ENCODE measurements around the gene MCEMP1.

MCEMP1 gene

GRCh38 chr19:7704280-7705060 is 27.6 kb downstream of the MCEMP1 start:
- H3K4me2 ChIP-seq: peak overlapping the region in 10 of 11 experiments; percentile 78 to 91 (median 88); a peak in 18 of 22 replicates
- H3K9me3 ChIP-seq (replicated peaks in 1 of 11): no peaks in the 10 kb centered on the region
- no peaks in the 10 kb centered on the region for H4K20me1 ChIP-seq
- peaks cover 66 to 97% (median 84%) of the 10 kb centered on the region in 10 experiments for H3K4me1 ChIP-seq
- peak overlapping the region in 9 of 11 experiments; percentile 76 to 90 (median 85); a peak in 17 of 22 replicates for H3K27ac ChIP-seq
- H3K9ac ChIP-seq: peak overlapping the region in 7 of 11 experiments; percentile 8 to 77 (median 70); a peak in 7 of 22 replicates
- H3K4me3 ChIP-seq: no peak overlapping the region
- no peaks in the 10 kb centered on the region for H3K36me3 ChIP-seq
- no peaks in the 10 kb centered on the region for H3K27me3 ChIP-seq
- TF ChIP-seq Cebpa-rat (IDR thresholded peaks at IDR 0.05): no peak

DNA sequence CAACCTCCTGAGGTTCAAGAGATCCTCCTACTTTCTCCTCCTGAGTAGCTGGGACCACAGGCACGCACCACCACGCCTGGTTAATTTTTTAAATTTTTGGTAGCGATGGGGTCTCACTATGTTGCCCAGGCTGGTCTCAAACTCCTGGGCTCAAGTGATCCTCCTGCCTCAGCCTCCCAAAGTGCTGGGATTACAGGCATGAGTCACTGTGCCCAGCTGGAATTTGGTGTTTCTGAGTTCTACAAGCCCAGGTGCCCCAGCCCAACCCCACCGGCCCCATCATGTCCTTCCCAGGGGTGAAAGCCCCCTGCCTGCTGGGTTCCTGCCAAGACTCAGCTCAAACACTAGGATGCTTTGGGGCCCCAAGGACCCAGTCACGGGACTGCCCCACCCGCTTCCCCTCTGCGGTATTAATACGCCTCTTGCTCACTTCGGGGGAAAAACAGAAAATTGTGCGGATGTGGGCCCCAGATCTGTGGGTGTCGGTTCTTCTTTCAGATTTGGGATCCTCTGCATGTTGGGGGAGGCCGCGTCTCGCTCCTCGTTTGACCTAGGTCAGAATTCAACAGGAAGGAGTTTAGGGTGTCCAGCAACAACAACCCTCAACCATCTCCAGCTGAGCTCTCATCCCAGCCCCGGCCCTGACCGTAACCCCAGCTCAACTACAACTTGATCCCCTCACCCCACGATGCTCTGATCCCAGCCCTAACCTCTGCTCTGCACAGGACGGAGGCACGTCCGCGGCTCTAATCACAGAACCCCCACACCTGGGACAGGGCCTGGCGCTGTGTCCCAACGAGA is 28.7 kb downstream of the MCEMP1 start:
- TF ChIP-seq Cebpa-rat (IDR thresholded peaks at IDR 0.05): no peak
- H3K36me3 ChIP-seq: no peaks in the 10 kb centered on the region
- H3K9ac ChIP-seq: peak overlapping the region; percentile 34 to 77 (median 70); a peak in 21 of 22 replicates
- H3K9me3 ChIP-seq (replicated peaks in 1 of 11): no peaks in the 10 kb centered on the region
- H3K4me3 ChIP-seq: peak overlapping the region in 4 of 10 experiments; percentile 13 to 30 (median 16); a peak in 4 of 20 replicates
- peak overlapping the region; percentile 56 to 90 (median 83); a peak in 21 of 22 replicates for H3K27ac ChIP-seq
- no peaks in the 10 kb centered on the region for H3K27me3 ChIP-seq
- no peaks in the 10 kb centered on the region for H4K20me1 ChIP-seq
- peaks cover 77 to 98% (median 89%) of the 10 kb centered on the region in 10 experiments for H3K4me1 ChIP-seq
- peak overlapping the region; percentile 76 to 91 (median 87) for H3K4me2 ChIP-seq

GRCh38 chr19:7706188-7706954 is 29.5 kb downstream of the MCEMP1 start:
- peaks cover 76 to 96% (median 87%) of the 10 kb centered on the region in 10 experiments for H3K4me1 ChIP-seq
- no peaks in the 10 kb centered on the region for H3K9me3 ChIP-seq (replicated peaks in 1 of 11)
- H3K27me3 ChIP-seq: no peaks in the 10 kb centered on the region
- peak in 2 of 11 experiments; percentile 37 to 40; a peak in 2 of 22 replicates for TF ChIP-seq Cebpa-rat (IDR thresholded peaks at IDR 0.05)
- peak overlapping the region; percentile 76 to 91 (median 87) for H3K4me2 ChIP-seq
- peak overlapping the region; percentile 34 to 77 (median 70); a peak in 20 of 22 replicates for H3K9ac ChIP-seq
- H3K27ac ChIP-seq: peak overlapping the region; percentile 56 to 90 (median 83); a peak in 21 of 22 replicates
- H3K36me3 ChIP-seq: no peaks in the 10 kb centered on the region
- H4K20me1 ChIP-seq: no peaks in the 10 kb centered on the region
- peak overlapping the region in 4 of 10 experiments; percentile 13 to 30 (median 16); a peak in 4 of 20 replicates for H3K4me3 ChIP-seq

GRCh38 chr19:7706955-7707456 is 30.1 kb downstream of the MCEMP1 start:
- Histone ChIP-seq H3K4me3 (no peak overlapping the region; a peak in 2 of 20 replicates), H3K36me3 (no peaks in the 10 kb centered on the region), H3K9me3 (replicated peaks in 1 of 11) (no peaks in the 10 kb centered on the region), H3K9ac (peak overlapping the region; percentile 8 to 77 (median 65); a peak in 17 of 22 replicates), H3K27ac (peak overlapping the region; percentile 5 to 90 (median 83); a peak in 19 of 22 replicates), H3K4me2 (peak overlapping the region; percentile 76 to 91 (median 87)), H4K20me1 (no peaks in the 10 kb centered on the region), H3K27me3 (no peaks in the 10 kb centered on the region), H3K4me1 (peaks cover 71 to 91% (median 83%) of the 10 kb centered on the region in 10 experiments)
- TF ChIP-seq Cebpa-rat (IDR thresholded peaks at IDR 0.05): no peak

- H3K27ac ChIP-seq: peak overlapping the region in 5 of 11 experiments; percentile 1 to 33 (median 19); a peak in 4 of 22 replicates
- no peaks in the 10 kb centered on the region for H3K27me3 ChIP-seq
- no peak for TF ChIP-seq Cebpa-rat (IDR thresholded peaks at IDR 0.05)
These were observed 33.1 kb downstream of the MCEMP1 start for GRCh38 chr19:7709932-7710460.

DNA sequence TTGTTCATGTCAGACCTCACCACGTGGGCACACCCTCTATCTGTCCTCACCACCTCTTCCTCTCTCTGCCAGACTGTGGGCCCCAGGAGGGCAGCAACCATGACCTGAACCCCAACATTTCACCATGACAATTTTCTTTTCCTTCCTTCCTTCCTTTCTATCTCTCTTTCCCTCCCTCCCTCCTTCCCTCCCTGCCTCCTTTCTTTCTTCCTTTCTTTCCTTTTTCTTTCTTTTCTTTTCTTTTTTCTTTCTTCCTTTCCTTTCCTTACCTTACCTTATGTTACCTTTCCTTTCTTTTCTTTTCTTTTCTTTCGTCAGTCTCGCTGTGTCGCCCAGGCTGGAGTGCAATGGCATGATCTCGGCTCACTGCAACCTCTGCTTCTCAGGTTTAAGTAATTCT is 33.7 kb downstream of the MCEMP1 start:
- TF ChIP-seq Cebpa-rat (IDR thresholded peaks at IDR 0.05): no peak
- Histone ChIP-seq H3K4me1 (peaks cover 64 to 84% (median 76%) of the 10 kb centered on the region in 10 experiments), H3K4me2 (peak overlapping the region; percentile 33 to 89 (median 59)), H3K9me3 (replicated peaks in 1 of 11) (peaks cover 0 to 7% (median 3%) of the 10 kb centered on the region in 11 experiments; a peak in 8 of 22 replicates), H4K20me1 (no peaks in the 10 kb centered on the region), H3K36me3 (no peaks in the 10 kb centered on the region), H3K27me3 (no peaks in the 10 kb centered on the region), H3K27ac (peak overlapping the region in 3 of 11 experiments; percentile 13 to 33 (median 25); a peak in 2 of 22 replicates), H3K9ac (0 out of 22 replicates have a peak overlapping the region, but pooled peaks of 2 of the 11 experiments have one; percentile 13 to 27), H3K4me3 (no peak overlapping the region)

More at GRCh38 chr19:7709932-7710460, 33.1 kb downstream of the MCEMP1 start:
- H3K4me1 ChIP-seq: peaks cover 64 to 83% (median 76%) of the 10 kb centered on the region in 10 experiments
- H3K4me3 ChIP-seq: no peak overlapping the region
- H4K20me1 ChIP-seq: no peaks in the 10 kb centered on the region
- H3K9me3 ChIP-seq (replicated peaks in 1 of 11): peaks cover 0 to 1% (median 0%) of the 10 kb centered on the region in 11 experiments; a peak in 4 of 22 replicates
- no peaks in the 10 kb centered on the region for H3K36me3 ChIP-seq
- peak overlapping the region; percentile 33 to 89 (median 59) for H3K4me2 ChIP-seq
- peak overlapping the region in 3 of 11 experiments; percentile 13 to 27 (median 24); a peak in 2 of 22 replicates for H3K9ac ChIP-seq

GRCh38 chr19:7715671-7716070 is 38.8 kb downstream of the MCEMP1 start:
- H3K27me3 ChIP-seq: no peaks in the 10 kb centered on the region
- H3K9me3 ChIP-seq (replicated peaks in 1 of 11): peaks cover 11 to 38% (median 16%) of the 10 kb centered on the region in 11 experiments
- H3K36me3 ChIP-seq: no peaks in the 10 kb centered on the region
- no peak overlapping the region for H3K4me3 ChIP-seq
- H4K20me1 ChIP-seq: no peaks in the 10 kb centered on the region
- H3K4me2 ChIP-seq: peak overlapping the region in 9 of 11 experiments; percentile 18 to 73 (median 53); a peak in 12 of 22 replicates
- peaks cover 38 to 67% (median 55%) of the 10 kb centered on the region in 10 experiments for H3K4me1 ChIP-seq
- H3K27ac ChIP-seq: peak overlapping the region in 8 of 11 experiments; percentile 17 to 70 (median 57); a peak in 10 of 22 replicates
- no peak overlapping the region for H3K9ac ChIP-seq
- no peak for TF ChIP-seq Cebpa-rat (IDR thresholded peaks at IDR 0.05)

Measured in BLaER1 treated with 17β-estradiol and CSF1 and Interleukin-3, amounts not matched to agents 10 nM and 100 nM (cell line).